Measurements from ENCODE around the gene CHST11.

DNA sequence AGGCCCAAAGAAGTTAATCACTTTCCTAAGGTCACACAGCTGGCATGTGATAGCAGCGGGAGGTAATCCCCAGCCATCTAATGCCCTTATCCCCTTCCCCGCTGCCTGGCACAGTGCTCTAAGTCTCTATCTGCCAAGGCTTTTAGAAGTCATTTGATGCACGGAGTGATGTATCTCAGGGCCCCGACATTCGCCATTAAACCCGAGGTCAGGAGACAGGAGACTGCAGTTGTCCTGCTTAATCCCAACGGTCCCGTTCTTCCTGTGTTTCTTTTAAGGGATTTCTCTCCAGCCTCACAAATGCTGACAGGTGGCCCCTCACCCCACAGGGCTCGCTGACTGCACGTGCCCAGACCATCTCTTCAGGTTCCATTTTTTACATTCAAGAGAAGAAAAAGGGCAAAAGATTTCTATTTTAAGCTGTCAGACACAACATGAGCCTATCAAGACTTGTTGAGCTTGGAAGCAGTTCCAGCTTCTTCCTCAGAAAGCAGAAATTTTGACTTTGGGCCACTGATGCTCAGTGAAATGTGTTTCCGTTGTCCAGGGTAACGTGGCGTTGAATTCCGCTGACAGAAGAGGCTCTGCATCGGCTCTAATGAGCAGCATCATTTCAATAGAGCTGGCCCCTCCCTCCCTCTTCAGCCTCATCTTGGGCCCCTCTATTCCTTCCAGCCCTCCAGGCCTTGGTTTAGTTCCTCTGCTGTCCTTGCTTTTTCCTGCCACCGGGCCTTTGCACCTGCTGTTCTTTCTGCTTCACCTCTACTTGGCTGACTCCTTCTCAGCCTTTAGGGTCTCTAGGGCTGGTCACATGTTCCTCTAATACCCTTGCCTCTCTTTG is 171.5 kb downstream of the CHST11 start:
- TF ChIP-seq POLR2A (IDR thresholded peaks at IDR 0.05; ENCODE audit: low read depth, low read length) (no peak), ELK1 (IDR thresholded peaks at IDR 0.05; ENCODE audit: borderline replicate concordance, low read depth, low read length) (no peak), RAD21 (IDR thresholded peaks at IDR 0.05; ENCODE audit: low read length) (no peak)
